ENCODE data around the gene UBA1. TPM values are rescaled to one million over a fixed set of nuclear protein-coding genes. Genes with fewer than 3 reads are reported as not detected.

The UBA1 gene
- total RNA-seq, 1 experiment from 2014 or later: 275 TPM

DNA sequence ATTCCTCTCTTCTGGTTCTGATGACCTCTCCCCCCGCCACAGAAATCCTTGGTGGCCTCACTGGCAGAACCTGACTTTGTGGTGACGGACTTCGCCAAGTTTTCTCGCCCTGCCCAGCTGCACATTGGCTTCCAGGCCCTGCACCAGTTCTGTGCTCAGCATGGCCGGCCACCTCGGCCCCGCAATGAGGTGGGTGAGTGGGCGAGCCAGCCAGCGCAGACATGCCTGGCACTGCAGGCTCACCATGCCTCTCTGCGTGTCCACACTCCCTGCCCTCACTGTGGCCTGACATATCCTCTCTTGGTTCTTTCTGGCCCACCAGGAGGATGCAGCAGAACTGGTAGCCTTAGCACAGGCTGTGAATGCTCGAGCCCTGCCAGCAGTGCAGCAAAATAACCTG is 8.7 kb downstream of the UBA1 start:
- Histone ChIP-seq H3K9ac (ENCODE audit: low read length) (no peak overlapping the region), H3K4me1 (ENCODE audit: control insufficient read depth in 1 of 2, insufficient read depth in 2 of 2, low read length in 2 of 2) (no peaks in the 10 kb centered on the region), H3K4me3 (replicated peaks in 1 of 2; ENCODE audit: low read depth in 1 of 2, low read length in 2 of 2) (no peak overlapping the region), H3K36me3 (ENCODE audit: control insufficient read depth in 1 of 2, insufficient read depth in 2 of 2, low read length in 2 of 2) (peaks cover 30 to 50% of the 10 kb centered on the region in 2 experiments; a peak in 3 of 4 replicates), H3K9me3 (ENCODE audit: control insufficient read depth in 1 of 2, insufficient read depth in 1 of 2, low read depth in 1 of 2, low read length in 2 of 2) (no peaks in the 10 kb centered on the region), H4K20me1 (ENCODE audit: insufficient read depth) (no peaks in the 10 kb centered on the region), H3K27me3 (ENCODE audit: insufficient read depth, low read length) (no peaks in the 10 kb centered on the region), H3K4me2 (ENCODE audit: low read length) (no peak overlapping the region), H2AFZ (ENCODE audit: low read depth, low read length, poor library complexity, severe bottlenecking) (no peak overlapping the region), H3K79me2 (ENCODE audit: insufficient read depth, low read length) (peaks cover 37% of the 10 kb centered on the region), H3K9me2 (ENCODE audit: insufficient read depth) (no peaks in the 10 kb centered on the region), H3K27ac (ENCODE audit: low read depth, low read length) (no peak overlapping the region)
- BruUV-seq (replicated peaks): no TSS peak
- ChIA-PET POLR2A (no interaction called here), RAD21 (ENCODE audit: low non-redundant PET in 1 of 2, low total read pairs in 2 of 2, uncharacterized antibody in 2 of 2, unreplicated experiment in 2 of 2) (no interaction called here), CTCF (no interaction called here)
- DNase-seq (ENCODE audit: low read depth, low spot score): no peak
- no peak for ATAC-seq
- TF ChIP-seq, protein P1, sequence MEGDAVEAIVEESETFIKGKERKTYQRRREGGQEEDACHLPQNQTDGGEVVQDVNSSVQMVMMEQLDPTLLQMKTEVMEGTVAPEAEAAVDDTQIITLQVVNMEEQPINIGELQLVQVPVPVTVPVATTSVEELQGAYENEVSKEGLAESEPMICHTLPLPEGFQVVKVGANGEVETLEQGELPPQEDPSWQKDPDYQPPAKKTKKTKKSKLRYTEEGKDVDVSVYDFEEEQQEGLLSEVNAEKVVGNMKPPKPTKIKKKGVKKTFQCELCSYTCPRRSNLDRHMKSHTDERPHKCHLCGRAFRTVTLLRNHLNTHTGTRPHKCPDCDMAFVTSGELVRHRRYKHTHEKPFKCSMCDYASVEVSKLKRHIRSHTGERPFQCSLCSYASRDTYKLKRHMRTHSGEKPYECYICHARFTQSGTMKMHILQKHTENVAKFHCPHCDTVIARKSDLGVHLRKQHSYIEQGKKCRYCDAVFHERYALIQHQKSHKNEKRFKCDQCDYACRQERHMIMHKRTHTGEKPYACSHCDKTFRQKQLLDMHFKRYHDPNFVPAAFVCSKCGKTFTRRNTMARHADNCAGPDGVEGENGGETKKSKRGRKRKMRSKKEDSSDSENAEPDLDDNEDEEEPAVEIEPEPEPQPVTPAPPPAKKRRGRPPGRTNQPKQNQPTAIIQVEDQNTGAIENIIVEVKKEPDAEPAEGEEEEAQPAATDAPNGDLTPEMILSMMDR (IDR thresholded peaks at IDR 0.05 in 2 of 3, conservative IDR thresholded peaks at IDR 0.05 in 1 of 3; ENCODE audit: borderline replicate concordance in 1 of 3, insufficient read depth in 1 of 3, low read depth in 2 of 3, low read length in 2 of 3): no peak
- no peak for TF ChIP-seq ZFX (IDR thresholded peaks at IDR 0.05)
- TF ChIP-seq SRF (IDR thresholded peaks at IDR 0.05; ENCODE audit: low read depth): no peak
- TF ChIP-seq TCF7L2 (IDR thresholded peaks at IDR 0.05; ENCODE audit: borderline replicate concordance, extremely low read depth, insufficient read depth, insufficient read length): no peak
- TF ChIP-seq EZH2 (IDR thresholded peaks at IDR 0.05): no peak
- no peak for TF ChIP-seq ATF3 (IDR thresholded peaks at IDR 0.05)
- intact Hi-C loops (cut with micrococcal nuclease): no loop called here

DNA sequence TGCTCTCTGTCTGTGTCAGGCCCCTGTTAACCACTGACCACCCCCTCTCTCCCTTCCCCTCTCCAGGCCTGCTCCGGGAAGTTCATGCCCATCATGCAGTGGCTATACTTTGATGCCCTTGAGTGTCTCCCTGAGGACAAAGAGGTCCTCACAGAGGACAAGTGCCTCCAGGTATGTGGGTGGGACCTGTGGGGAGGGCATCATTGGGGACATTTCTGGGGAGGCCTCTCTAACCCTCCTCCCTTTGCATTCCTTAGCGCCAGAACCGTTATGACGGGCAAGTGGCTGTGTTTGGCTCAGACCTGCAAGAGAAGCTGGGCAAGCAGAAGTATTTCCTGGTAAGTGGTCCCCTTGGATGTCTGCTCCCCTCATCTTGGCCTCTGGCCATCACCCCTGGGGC is 9.2 kb downstream of the UBA1 start:
- no peak overlapping the region for H3K27ac ChIP-seq (ENCODE audit: low read depth, low read length)
- H3K79me2 ChIP-seq (ENCODE audit: insufficient read depth, low read length): peaks cover 32% of the 10 kb centered on the region
- no peak overlapping the region for H3K4me3 ChIP-seq (replicated peaks in 1 of 2; ENCODE audit: low read depth in 1 of 2, low read length in 2 of 2)
- H3K9me3 ChIP-seq (ENCODE audit: control insufficient read depth in 1 of 2, insufficient read depth in 1 of 2, low read depth in 1 of 2, low read length in 2 of 2): no peaks in the 10 kb centered on the region
- H3K4me2 ChIP-seq (ENCODE audit: low read length): no peak overlapping the region
- POLR2A ChIA-PET: no interaction called here
- CTCF ChIA-PET: no interaction called here
- H4K20me1 ChIP-seq (ENCODE audit: insufficient read depth): no peaks in the 10 kb centered on the region
- H2AFZ ChIP-seq (ENCODE audit: low read depth, low read length, poor library complexity, severe bottlenecking): no peak overlapping the region
- RAD21 ChIA-PET (ENCODE audit: low non-redundant PET in 1 of 2, low total read pairs in 2 of 2, uncharacterized antibody in 2 of 2, unreplicated experiment in 2 of 2): no interaction called here
- H3K36me3 ChIP-seq (ENCODE audit: control insufficient read depth in 1 of 2, insufficient read depth in 2 of 2, low read length in 2 of 2): peaks cover 34 to 54% of the 10 kb centered on the region in 2 experiments
- DNase-seq (ENCODE audit: low read depth, low spot score): no peak
- ATAC-seq: no peak
- H3K9ac ChIP-seq (ENCODE audit: low read length): no peak overlapping the region
- H3K27me3 ChIP-seq (ENCODE audit: insufficient read depth, low read length): no peaks in the 10 kb centered on the region
- BruUV-seq (replicated peaks): TSS peak; percentile 12
- H3K9me2 ChIP-seq (ENCODE audit: insufficient read depth): no peaks in the 10 kb centered on the region
- H3K4me1 ChIP-seq (ENCODE audit: control insufficient read depth in 1 of 2, insufficient read depth in 2 of 2, low read length in 2 of 2): no peaks in the 10 kb centered on the region
- intact Hi-C loops (cut with micrococcal nuclease): no loop called here
- no peak for TF ChIP-seq RAD21 (IDR thresholded peaks at IDR 0.05; ENCODE audit: low read depth)
- TF ChIP-seq ATF3 (IDR thresholded peaks at IDR 0.05): no peak
- no peak for TF ChIP-seq EZH2 (IDR thresholded peaks at IDR 0.05)
- TF ChIP-seq CBX3 (IDR thresholded peaks at IDR 0.05; ENCODE audit: low read depth): no peak
- TF ChIP-seq POLR2A (IDR thresholded peaks at IDR 0.05; ENCODE audit: borderline replicate concordance, extremely low read depth, insufficient read depth, insufficient read length): no peak
- TF ChIP-seq TCF7L2 (IDR thresholded peaks at IDR 0.05; ENCODE audit: borderline replicate concordance, extremely low read depth, insufficient read depth, insufficient read length): no peak
- TF ChIP-seq, protein P1 (IDR thresholded peaks at IDR 0.05 in 2 of 3, conservative IDR thresholded peaks at IDR 0.05 in 1 of 3; ENCODE audit: borderline replicate concordance in 1 of 3, insufficient read depth in 1 of 3, low read depth in 2 of 3, low read length in 2 of 3): no peak
- TF ChIP-seq ELF1 (IDR thresholded peaks at IDR 0.05; ENCODE audit: borderline replicate concordance, low read depth): no peak
- no peak for TF ChIP-seq EZH2phosphoT487 (IDR thresholded peaks at IDR 0.05; ENCODE audit: borderline replicate concordance)
- TF ChIP-seq ZFX (IDR thresholded peaks at IDR 0.05): no peak
- TF ChIP-seq MAX (IDR thresholded peaks at IDR 0.05): no peak
- TF ChIP-seq FOSL1 (IDR thresholded peaks at IDR 0.05; ENCODE audit: low read depth): no peak
- no peak for TF ChIP-seq YY1 (IDR thresholded peaks at IDR 0.05; ENCODE audit: extremely low read depth, insufficient replicate concordance, low read depth, low read length)
